Measurements from ENCODE around the gene BMP7. TPM values are rescaled to one million over a fixed set of nuclear protein-coding genes. Genes with fewer than 3 reads are reported as not detected.

Gene BMP7
- total and polyA plus RNA-seq, 2 donors (not counting 3 experiments of a cell fraction or from before 2014, with no cell fraction given): not detected

GRCh38 chr20:57256908-57257307, 9.5 kb downstream of the BMP7 start:
- dilution Hi-C loops (cut with MboI; ENCODE audit: extremely low pct_ligation_motif_present, low sequenced_read_pairs): no loop called here
- peaks cover 3 to 6% of the 10 kb centered on the region in 2 experiments for H3K27me3 ChIP-seq (ENCODE audit: control insufficient read depth in 2 of 2, insufficient read depth in 2 of 2, low read length in 2 of 2)

DNA sequence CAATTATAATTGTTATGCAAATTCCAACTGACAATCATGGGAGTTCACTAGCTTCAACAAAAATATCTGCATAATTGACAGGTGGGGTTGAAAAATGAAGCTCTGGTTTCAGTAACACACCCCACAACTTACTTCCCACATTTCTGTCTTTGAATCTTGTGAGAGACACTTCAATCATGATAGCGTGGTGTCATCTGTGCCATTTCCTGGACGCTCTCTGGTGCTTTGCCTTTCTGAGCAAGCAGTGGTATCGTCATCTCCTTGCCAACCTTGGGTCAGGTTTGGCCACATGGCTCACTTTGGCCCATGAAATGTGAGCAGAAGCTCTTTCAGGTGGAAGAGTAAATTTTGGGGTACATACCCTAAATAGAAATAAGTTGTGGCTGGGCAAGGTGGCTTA, 10.2 kb downstream of the BMP7 start:
- FAIRE-seq (no peak), DNase-seq (ENCODE audit: low read depth, low spot score) (no peak)
- Histone ChIP-seq H3K36me3 (ENCODE audit: control insufficient read depth in 2 of 2, extremely low read depth in 1 of 2, insufficient read depth in 2 of 2, low read length in 2 of 2) (no peaks in the 10 kb centered on the region), H3K4me3 (replicated peaks in 1 of 3; ENCODE audit: insufficient read depth in 1 of 3, low read depth in 1 of 3, low read length in 3 of 3) (no peak overlapping the region), H3K9me3 (replicated peaks; ENCODE audit: control insufficient read depth, insufficient read depth, low read length) (no peaks in the 10 kb centered on the region), H3K4me1 (ENCODE audit: control insufficient read depth, extremely low read depth, insufficient read depth, low read length) (no peaks in the 10 kb centered on the region), H3K27me3 (ENCODE audit: control insufficient read depth in 2 of 2, insufficient read depth in 2 of 2, low read length in 2 of 2) (peaks cover 3 to 6% of the 10 kb centered on the region in 2 experiments), H3K27ac (ENCODE audit: insufficient read depth, low read depth, low read length) (no peak overlapping the region), H2AFZ (ENCODE audit: low read depth, low read length) (no peak overlapping the region), H3K4me2 (ENCODE audit: insufficient read depth, low read length) (no peak overlapping the region), H3K9me1 (replicated peaks; ENCODE audit: control insufficient read depth, extremely low read depth, insufficient read depth, low read length) (no peaks in the 10 kb centered on the region), H3K79me2 (ENCODE audit: control insufficient read depth, insufficient read depth, low read length) (no peaks in the 10 kb centered on the region), H4K20me1 (replicated peaks; ENCODE audit: control insufficient read depth, extremely low read depth, insufficient read depth, low read length) (no peaks in the 10 kb centered on the region), H3K9ac (replicated peaks; ENCODE audit: extremely low read depth, insufficient read depth, low read length) (no peak overlapping the region)
- BruUV-seq (replicated peaks): no TSS peak
- TF ChIP-seq EZH2 (IDR thresholded peaks at IDR 0.05; ENCODE audit: borderline replicate concordance, low read depth, low read length, severe bottlenecking): no peak
- no peak for TF ChIP-seq CTCF (IDR thresholded peaks at IDR 0.05; ENCODE audit: extremely low read depth in 1 of 2, insufficient read depth in 1 of 2, low read depth in 1 of 2, low read length in 2 of 2)
- TF ChIP-seq GATA2 (IDR thresholded peaks at IDR 0.05; ENCODE audit: insufficient read depth, insufficient read length, low read depth, low read length): no peak
- no peak for TF ChIP-seq POLR2AphosphoS5 (IDR thresholded peaks at IDR 0.05; ENCODE audit: insufficient read depth, low read depth, low read length)
- TF ChIP-seq MAX (IDR thresholded peaks at IDR 0.05; ENCODE audit: insufficient read depth, insufficient read length): no peak
- TF ChIP-seq FOS (IDR thresholded peaks at IDR 0.05; ENCODE audit: borderline replicate concordance, insufficient read depth, low read length): no peak
- TF ChIP-seq MYC (IDR thresholded peaks at IDR 0.05; ENCODE audit: low read depth, low read length): no peak
- TF ChIP-seq POLR2A (IDR thresholded peaks at IDR 0.05; ENCODE audit: low read depth, low read length): no peak
- no peak for TF ChIP-seq JUN (IDR thresholded peaks at IDR 0.05; ENCODE audit: borderline replicate concordance, insufficient read depth, insufficient read length, low read depth)
- dilution Hi-C loops (cut with MboI; ENCODE audit: extremely low pct_ligation_motif_present, low sequenced_read_pairs): no loop called here
- ChIA-PET CTCF (no interaction called here), POLR2A (no interaction called here)
- intact Hi-C loops (cut with micrococcal nuclease): no loop called here

More at GRCh38 chr20:57256908-57257307, 9.5 kb downstream of the BMP7 start:
- Histone ChIP-seq H3K9me3 (replicated peaks; ENCODE audit: control insufficient read depth, insufficient read depth, low read length) (no peaks in the 10 kb centered on the region), H3K36me3 (ENCODE audit: control insufficient read depth in 2 of 2, extremely low read depth in 1 of 2, insufficient read depth in 2 of 2, low read length in 2 of 2) (no peaks in the 10 kb centered on the region), H4K20me1 (replicated peaks; ENCODE audit: control insufficient read depth, extremely low read depth, insufficient read depth, low read length) (no peaks in the 10 kb centered on the region), H3K27ac (ENCODE audit: insufficient read depth, low read depth, low read length) (no peak overlapping the region), H3K9me1 (replicated peaks; ENCODE audit: control insufficient read depth, extremely low read depth, insufficient read depth, low read length) (no peaks in the 10 kb centered on the region), H2AFZ (ENCODE audit: low read depth, low read length) (no peak overlapping the region), H3K4me2 (ENCODE audit: insufficient read depth, low read length) (no peak overlapping the region), H3K4me1 (ENCODE audit: control insufficient read depth, extremely low read depth, insufficient read depth, low read length) (no peaks in the 10 kb centered on the region), H3K9ac (replicated peaks; ENCODE audit: extremely low read depth, insufficient read depth, low read length) (no peak overlapping the region), H3K79me2 (ENCODE audit: control insufficient read depth, insufficient read depth, low read length) (no peaks in the 10 kb centered on the region), H3K4me3 (replicated peaks in 1 of 3; ENCODE audit: insufficient read depth in 1 of 3, low read depth in 1 of 3, low read length in 3 of 3) (no peak overlapping the region)
- no peak for TF ChIP-seq GATA2 (IDR thresholded peaks at IDR 0.05; ENCODE audit: insufficient read depth, insufficient read length, low read depth, low read length)
- TF ChIP-seq MAX (IDR thresholded peaks at IDR 0.05; ENCODE audit: insufficient read depth, insufficient read length): no peak
- CTCF ChIA-PET: no interaction called here
- DNase-seq (ENCODE audit: low read depth, low spot score): no peak
- POLR2A ChIA-PET: no interaction called here
- intact Hi-C loops (cut with micrococcal nuclease): no loop called here
- no TSS peak for BruUV-seq (replicated peaks)
- FAIRE-seq: no peak

Data from endothelial cell of umbilical vein (primary cell).